GM12878 (cell line): ENCODE measurements around the gene MMAA. TPM values are rescaled to one million over a fixed set of nuclear protein-coding genes. Genes with fewer than 3 reads are reported as not detected.
A peak's percentile ranks its signal among the peaks of the same experiment; 100 is the strongest.

Source experiments
- CBFB ChIP-seq: IDR thresholded peaks from 2 replicates; pipeline ENCODE4 v1.6.1; 2016; ENCODE audit warnings: antibody characterized with exemption, low read depth
- CEBPB ChIP-seq, 2 experiments: fragments of 150-350 bp in 1 of 2; IDR thresholded peaks; 2 replicates each; pipeline ENCODE4 v1.6.1; 2012 to 2014; ENCODE audit warnings: low read depth in 2 of 2, low read length in 2 of 2, borderline replicate concordance in 1 of 2, inconsistent platforms in 1 of 2
- CHD1 ChIP-seq: IDR thresholded peaks from 2 replicates; pipeline ENCODE4 v1.6.1; 2012; ENCODE audit warnings: low read depth, low read length, improper control_type of control experiment
- EGR1 ChIP-seq, 2 experiments: IDR thresholded peaks; 1 replicate in 1 of 2; 2 replicates in 1 of 2; pipeline ENCODE4 v1.6.1; 2011 to 2012; ENCODE audit warnings: low read depth in 2 of 2, low read length in 2 of 2, borderline replicate concordance in 1 of 2, mild to moderate bottlenecking in 1 of 2, moderate library complexity in 1 of 2
- HCFC1 ChIP-seq: fragments of 150-350 bp; IDR thresholded peaks from 2 replicates; pipeline ENCODE4 v1.6.1; 2014; ENCODE audit warnings: low read length
- MEF2A ChIP-seq: IDR thresholded peaks from 2 replicates; pipeline ENCODE4 v1.6.1; 2011; ENCODE audit warnings: low read depth, mild to moderate bottlenecking, low read length, moderate library complexity; ENCODE audit not compliant: insufficient read depth
- MTA2 ChIP-seq: fragments of 450-650 bp; IDR thresholded peaks from 2 replicates; pipeline ENCODE4 v1.6.1; 2016; ENCODE audit warnings: low read depth, mild to moderate bottlenecking, moderate library complexity
- NFXL1 ChIP-seq: fragments of 450-650 bp; IDR thresholded peaks from 2 replicates; pipeline ENCODE4 v1.6.1; 2017; ENCODE audit warnings: antibody characterized with exemption, mild to moderate bottlenecking, borderline replicate concordance
- POU2F2 ChIP-seq: IDR thresholded peaks from 3 replicates; pipeline ENCODE4 v1.6.1; 2011; ENCODE audit warnings: low read depth, mild to moderate bottlenecking, low read length, borderline replicate concordance
- SIN3A ChIP-seq: IDR thresholded peaks from 2 replicates; pipeline ENCODE4 v1.6.1; 2012; ENCODE audit warnings: low read depth, low read length, improper control_type of control experiment
- SIX5 ChIP-seq: IDR thresholded peaks from 2 replicates; pipeline ENCODE4 v1.6.1; 2011; ENCODE audit warnings: mild to moderate bottlenecking, low read depth, low read length, moderate library complexity; ENCODE audit not compliant: severe bottlenecking
- SPI1 ChIP-seq: IDR thresholded peaks from 2 replicates; pipeline ENCODE4 v1.6.1; 2011; ENCODE audit warnings: low read depth, mild to moderate bottlenecking, low read length, moderate library complexity, borderline replicate concordance; ENCODE audit not compliant: insufficient read depth
- SUPT20H ChIP-seq: IDR thresholded peaks from 2 replicates; pipeline ENCODE4 v1.6.1; 2011; ENCODE audit warnings: low read depth, mild to moderate bottlenecking, low read length, moderate library complexity, borderline replicate concordance; ENCODE audit not compliant: control insufficient read depth
- TCF12 ChIP-seq: IDR thresholded peaks from 2 replicates; pipeline ENCODE4 v1.6.1; 2011; ENCODE audit warnings: low read depth, mild to moderate bottlenecking, low read length
- TCF7 ChIP-seq: IDR thresholded peaks from 2 replicates; pipeline ENCODE4 v1.6.1; 2014; ENCODE audit warnings: antibody characterized with exemption, borderline replicate concordance
- ZSCAN29 ChIP-seq: fragments of 450-650 bp; IDR thresholded peaks from 2 replicates; pipeline ENCODE4 v1.6.1; 2017; ENCODE audit warnings: mild to moderate bottlenecking, moderate library complexity
- polyA plus RNA-seq, 11 experiments: library from polyadenylated mRNA; depleted of rRNA in 4 of 11; unstranded in 6 of 11; stranded (reverse) in 5 of 11; fragments of >200 nt; fragmentation: Nextera tagmentation in 4 of 11; fragmentation: Illumina TruSeq in 1 of 11; extraction: Ambion mirVana in 4 of 11; extraction: Trizol in 1 of 11; gene quantifications; 1 replicate in 1 of 11; 2 replicates in 10 of 11; pipeline versions ENCODE4 v1.2.1 to v1.2.3, GENCODE V29; 2011 to 2016; ENCODE audit warnings: inconsistent platforms in 2 of 11, missing spikeins in 2 of 11, low read depth in 1 of 11
- total RNA-seq, 4 experiments: library from RNA; depleted of rRNA in 3 of 4; stranded (reverse); fragments of >200 nt in 3 of 4; fragmentation: Illumina TruSeq in 1 of 4; extraction: Trizol in 1 of 4; gene quantifications; 2 replicates each; pipeline versions ENCODE4 v1.2.1 to v1.2.3, GENCODE V29; 2013 to 2021
- TF ChIP-seq, protein P1 (sequence below): fragments of 450-650 bp; IDR thresholded peaks from 2 replicates; pipeline ENCODE4 v1.6.1; 2016; ENCODE audit warnings: mild to moderate bottlenecking, moderate library complexity, borderline replicate concordance
- TF ChIP-seq, protein P2 (sequence below), 3 experiments: IDR thresholded peaks in 2 of 3; conservative IDR thresholded peaks in 1 of 3; 2 replicates each; pipeline ENCODE4 v1.5.1; 2011; ENCODE audit warnings: low read depth in 3 of 3, low read length in 3 of 3, mild to moderate bottlenecking in 3 of 3, control low read depth in 2 of 3, moderate library complexity in 2 of 3, inconsistent platforms in 1 of 3, mixed read lengths in 1 of 3; ENCODE audit not compliant: control insufficient read depth in 2 of 3, insufficient read depth in 1 of 3; ENCODE audit errors: extremely low read depth in 1 of 3
- TF ChIP-seq, protein P3 (sequence below): fragments of 450-650 bp; IDR thresholded peaks from 2 replicates; pipeline ENCODE4 v1.6.1; 2017; ENCODE audit warnings: low read depth, mild to moderate bottlenecking, moderate library complexity

Gene MMAA
- total and polyA plus RNA-seq, 10 of the 15 experiments (the other 5 are each of a cell fraction or from before 2014, with no cell fraction given) = 4.5 to 22.6 (median 11.8) TPM

DNA sequence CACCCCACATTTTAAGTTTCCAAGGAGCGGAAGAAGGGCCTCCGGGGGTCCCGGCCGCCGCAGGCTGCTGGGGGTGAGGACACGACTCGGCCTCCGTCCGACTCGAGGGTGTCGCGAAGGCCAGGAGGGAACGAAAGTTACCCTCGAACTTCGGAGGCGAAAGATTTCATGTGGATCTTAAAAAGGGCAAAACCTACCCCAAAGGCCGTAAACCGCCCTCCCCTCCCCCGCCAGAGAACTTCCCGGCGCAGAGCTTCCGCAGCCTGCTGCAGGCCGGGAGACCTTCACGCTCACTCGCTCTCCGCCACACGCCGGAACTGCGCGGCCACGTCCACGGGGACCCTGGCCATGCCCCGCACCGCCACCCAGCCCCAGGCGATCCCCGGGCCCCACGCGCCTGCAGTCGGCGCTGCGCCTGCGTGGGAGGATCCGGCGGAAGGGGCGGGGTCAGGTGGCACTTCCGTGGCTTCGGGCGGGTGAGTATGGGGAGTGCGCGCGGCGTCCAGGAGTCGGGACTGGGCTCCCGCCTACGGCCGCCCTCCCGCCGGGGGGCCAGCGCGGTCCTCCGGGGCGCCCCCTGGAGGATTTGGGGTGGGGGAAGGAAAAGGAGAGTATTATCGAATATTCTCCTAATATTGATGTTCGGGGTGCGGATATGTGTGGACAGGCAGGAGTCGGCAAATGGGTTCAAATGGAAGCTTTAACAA lies at the start of gene MMAA (continued):
- no peak for TF ChIP-seq MTA2
- TF ChIP-seq, protein P1, sequence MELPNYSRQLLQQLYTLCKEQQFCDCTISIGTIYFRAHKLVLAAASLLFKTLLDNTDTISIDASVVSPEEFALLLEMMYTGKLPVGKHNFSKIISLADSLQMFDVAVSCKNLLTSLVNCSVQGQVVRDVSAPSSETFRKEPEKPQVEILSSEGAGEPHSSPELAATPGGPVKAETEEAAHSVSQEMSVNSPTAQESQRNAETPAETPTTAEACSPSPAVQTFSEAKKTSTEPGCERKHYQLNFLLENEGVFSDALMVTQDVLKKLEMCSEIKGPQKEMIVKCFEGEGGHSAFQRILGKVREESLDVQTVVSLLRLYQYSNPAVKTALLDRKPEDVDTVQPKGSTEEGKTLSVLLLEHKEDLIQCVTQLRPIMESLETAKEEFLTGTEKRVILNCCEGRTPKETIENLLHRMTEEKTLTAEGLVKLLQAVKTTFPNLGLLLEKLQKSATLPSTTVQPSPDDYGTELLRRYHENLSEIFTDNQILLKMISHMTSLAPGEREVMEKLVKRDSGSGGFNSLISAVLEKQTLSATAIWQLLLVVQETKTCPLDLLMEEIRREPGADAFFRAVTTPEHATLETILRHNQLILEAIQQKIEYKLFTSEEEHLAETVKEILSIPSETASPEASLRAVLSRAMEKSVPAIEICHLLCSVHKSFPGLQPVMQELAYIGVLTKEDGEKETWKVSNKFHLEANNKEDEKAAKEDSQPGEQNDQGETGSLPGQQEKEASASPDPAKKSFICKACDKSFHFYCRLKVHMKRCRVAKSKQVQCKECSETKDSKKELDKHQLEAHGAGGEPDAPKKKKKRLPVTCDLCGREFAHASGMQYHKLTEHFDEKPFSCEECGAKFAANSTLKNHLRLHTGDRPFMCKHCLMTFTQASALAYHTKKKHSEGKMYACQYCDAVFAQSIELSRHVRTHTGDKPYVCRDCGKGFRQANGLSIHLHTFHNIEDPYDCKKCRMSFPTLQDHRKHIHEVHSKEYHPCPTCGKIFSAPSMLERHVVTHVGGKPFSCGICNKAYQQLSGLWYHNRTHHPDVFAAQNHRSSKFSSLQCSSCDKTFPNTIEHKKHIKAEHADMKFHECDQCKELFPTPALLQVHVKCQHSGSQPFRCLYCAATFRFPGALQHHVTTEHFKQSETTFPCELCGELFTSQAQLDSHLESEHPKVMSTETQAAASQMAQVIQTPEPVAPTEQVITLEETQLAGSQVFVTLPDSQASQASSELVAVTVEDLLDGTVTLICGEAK = peak; percentile 66; the same call in 1 of the 2 replicates
- TF ChIP-seq CEBPB (IDR thresholded peaks at IDR 0.05; ENCODE audit: borderline replicate concordance in 1 of 2, low read depth in 2 of 2, low read length in 2 of 2) = no peak
- TF ChIP-seq SIX5 = no peak
- peak; percentile 74 to 99 for TF ChIP-seq EGR1 (IDR thresholded peaks at IDR 0.05; ENCODE audit: borderline replicate concordance in 1 of 2, low read depth in 2 of 2, low read length in 2 of 2)
- 0 out of 2 replicates have a peak, but pooled peaks have one; percentile 43 for TF ChIP-seq HCFC1
- TF ChIP-seq TCF12 = no peak
- TF ChIP-seq CBFB = no peak
- TF ChIP-seq SUPT20H = no peak
- TF ChIP-seq CHD1 = no peak
- peak; percentile 79; the same call in 2 of the 3 replicates for TF ChIP-seq POU2F2
- TF ChIP-seq NFXL1 = no peak
- 0 out of 2 replicates have a peak, but pooled peaks have one; percentile 33 for TF ChIP-seq SPI1
- TF ChIP-seq SIN3A = no peak; the same call in 1 of the 2 replicates
- no peak for TF ChIP-seq TCF7
- peak; percentile 28; the same call in 1 of the 2 replicates for TF ChIP-seq MEF2A
- TF ChIP-seq, protein P2, sequence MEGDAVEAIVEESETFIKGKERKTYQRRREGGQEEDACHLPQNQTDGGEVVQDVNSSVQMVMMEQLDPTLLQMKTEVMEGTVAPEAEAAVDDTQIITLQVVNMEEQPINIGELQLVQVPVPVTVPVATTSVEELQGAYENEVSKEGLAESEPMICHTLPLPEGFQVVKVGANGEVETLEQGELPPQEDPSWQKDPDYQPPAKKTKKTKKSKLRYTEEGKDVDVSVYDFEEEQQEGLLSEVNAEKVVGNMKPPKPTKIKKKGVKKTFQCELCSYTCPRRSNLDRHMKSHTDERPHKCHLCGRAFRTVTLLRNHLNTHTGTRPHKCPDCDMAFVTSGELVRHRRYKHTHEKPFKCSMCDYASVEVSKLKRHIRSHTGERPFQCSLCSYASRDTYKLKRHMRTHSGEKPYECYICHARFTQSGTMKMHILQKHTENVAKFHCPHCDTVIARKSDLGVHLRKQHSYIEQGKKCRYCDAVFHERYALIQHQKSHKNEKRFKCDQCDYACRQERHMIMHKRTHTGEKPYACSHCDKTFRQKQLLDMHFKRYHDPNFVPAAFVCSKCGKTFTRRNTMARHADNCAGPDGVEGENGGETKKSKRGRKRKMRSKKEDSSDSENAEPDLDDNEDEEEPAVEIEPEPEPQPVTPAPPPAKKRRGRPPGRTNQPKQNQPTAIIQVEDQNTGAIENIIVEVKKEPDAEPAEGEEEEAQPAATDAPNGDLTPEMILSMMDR (IDR thresholded peaks at IDR 0.05 in 2 of 3, conservative IDR thresholded peaks at IDR 0.05 in 1 of 3; ENCODE audit: control insufficient read depth in 2 of 3, extremely low read depth in 1 of 3, insufficient read depth in 1 of 3, low read depth in 3 of 3, low read length in 3 of 3) = peak; percentile 42 to 63 (median 55)
- TF ChIP-seq, protein P3, sequence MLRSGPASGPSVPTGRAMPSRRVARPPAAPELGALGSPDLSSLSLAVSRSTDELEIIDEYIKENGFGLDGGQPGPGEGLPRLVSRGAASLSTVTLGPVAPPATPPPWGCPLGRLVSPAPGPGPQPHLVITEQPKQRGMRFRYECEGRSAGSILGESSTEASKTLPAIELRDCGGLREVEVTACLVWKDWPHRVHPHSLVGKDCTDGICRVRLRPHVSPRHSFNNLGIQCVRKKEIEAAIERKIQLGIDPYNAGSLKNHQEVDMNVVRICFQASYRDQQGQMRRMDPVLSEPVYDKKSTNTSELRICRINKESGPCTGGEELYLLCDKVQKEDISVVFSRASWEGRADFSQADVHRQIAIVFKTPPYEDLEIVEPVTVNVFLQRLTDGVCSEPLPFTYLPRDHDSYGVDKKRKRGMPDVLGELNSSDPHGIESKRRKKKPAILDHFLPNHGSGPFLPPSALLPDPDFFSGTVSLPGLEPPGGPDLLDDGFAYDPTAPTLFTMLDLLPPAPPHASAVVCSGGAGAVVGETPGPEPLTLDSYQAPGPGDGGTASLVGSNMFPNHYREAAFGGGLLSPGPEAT = 0 out of 2 replicates have a peak, but pooled peaks have one; percentile 50
- TF ChIP-seq ZSCAN29 = peak; percentile 44; the same call in 1 of the 2 replicates
